ENCODE measurements around the gene TTC12. TPM values are rescaled to one million over a fixed set of nuclear protein-coding genes. Genes with fewer than 3 reads are reported as not detected.

Gene TTC12
- total and polyA plus RNA-seq, 9 donors, result 8.1 to 32.5 (median 25.8) TPM

DNA sequence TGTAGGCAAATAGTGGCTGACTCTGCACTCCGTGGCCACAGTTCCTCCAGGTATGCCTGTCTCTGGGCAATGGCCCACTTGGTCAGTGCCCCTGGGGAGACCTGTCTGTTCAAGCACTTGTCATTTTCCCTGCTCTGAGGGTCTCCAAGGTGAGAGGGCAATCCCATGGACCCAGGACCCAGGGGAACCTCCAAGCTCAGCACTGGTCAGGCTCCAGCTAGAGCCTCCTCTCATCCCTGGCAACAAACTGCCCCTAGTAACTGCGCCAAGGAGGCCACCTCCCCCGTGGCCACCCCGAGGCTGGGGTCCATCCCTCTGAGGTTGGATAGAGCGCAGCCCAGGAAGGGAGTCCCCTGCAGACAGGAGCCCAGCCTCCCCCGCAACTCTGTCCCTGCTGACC is 72.5 kb downstream of the TTC12 start:
- 71 to 78% (median 78%) methylated on average over 6 of the region's 6 CpGs for WGBS, 3 donors
- no peaks in the 10 kb centered on the region for H3K36me3 ChIP-seq
- H3K4me1 ChIP-seq (ENCODE audit: insufficient read depth), result peaks cover 3% of the 10 kb centered on the region
- intact Hi-C loops (cut with DNase I), result no loop called here
- H3K9me3 ChIP-seq, result no peaks in the 10 kb centered on the region
- no peaks in the 10 kb centered on the region for H3K27me3 ChIP-seq
- DNase-seq, result no peak
- H3K4me3 ChIP-seq, result no peak overlapping the region
- TF ChIP-seq, protein P1, sequence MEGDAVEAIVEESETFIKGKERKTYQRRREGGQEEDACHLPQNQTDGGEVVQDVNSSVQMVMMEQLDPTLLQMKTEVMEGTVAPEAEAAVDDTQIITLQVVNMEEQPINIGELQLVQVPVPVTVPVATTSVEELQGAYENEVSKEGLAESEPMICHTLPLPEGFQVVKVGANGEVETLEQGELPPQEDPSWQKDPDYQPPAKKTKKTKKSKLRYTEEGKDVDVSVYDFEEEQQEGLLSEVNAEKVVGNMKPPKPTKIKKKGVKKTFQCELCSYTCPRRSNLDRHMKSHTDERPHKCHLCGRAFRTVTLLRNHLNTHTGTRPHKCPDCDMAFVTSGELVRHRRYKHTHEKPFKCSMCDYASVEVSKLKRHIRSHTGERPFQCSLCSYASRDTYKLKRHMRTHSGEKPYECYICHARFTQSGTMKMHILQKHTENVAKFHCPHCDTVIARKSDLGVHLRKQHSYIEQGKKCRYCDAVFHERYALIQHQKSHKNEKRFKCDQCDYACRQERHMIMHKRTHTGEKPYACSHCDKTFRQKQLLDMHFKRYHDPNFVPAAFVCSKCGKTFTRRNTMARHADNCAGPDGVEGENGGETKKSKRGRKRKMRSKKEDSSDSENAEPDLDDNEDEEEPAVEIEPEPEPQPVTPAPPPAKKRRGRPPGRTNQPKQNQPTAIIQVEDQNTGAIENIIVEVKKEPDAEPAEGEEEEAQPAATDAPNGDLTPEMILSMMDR (IDR thresholded peaks at IDR 0.05), result no peak
- TF ChIP-seq POLR2A (IDR thresholded peaks at IDR 0.05) (no peak), EP300 (IDR thresholded peaks at IDR 0.05) (no peak)
- no peak overlapping the region for H3K27ac ChIP-seq

DNA sequence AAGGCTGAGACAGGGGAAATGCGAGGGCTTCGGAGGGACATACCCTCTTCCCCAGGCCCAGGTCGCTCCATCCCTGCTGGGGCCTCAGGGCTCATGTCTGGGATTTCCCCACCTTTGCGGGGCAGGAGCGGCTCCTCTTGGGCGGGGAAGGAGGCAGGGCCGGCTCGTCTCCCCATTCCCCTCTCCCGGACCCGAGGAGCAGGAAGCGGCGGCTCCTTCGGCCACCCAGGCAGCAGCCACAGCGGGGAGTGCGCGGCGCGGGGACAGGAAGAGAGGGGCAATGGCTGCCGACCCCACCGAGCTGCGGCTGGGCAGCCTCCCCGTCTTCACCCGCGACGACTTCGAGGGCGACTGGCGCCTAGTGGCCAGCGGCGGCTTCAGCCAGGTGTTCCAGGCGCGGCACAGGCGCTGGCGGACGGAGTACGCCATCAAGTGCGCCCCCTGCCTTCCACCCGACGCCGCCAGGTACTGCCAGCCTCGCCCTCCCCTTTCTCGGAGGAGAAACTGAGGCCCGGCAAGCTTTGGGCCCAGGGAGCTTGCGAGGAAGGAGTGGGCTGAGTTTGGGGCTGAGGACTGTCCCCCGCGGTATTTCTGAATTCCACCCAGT is 73.3 kb downstream of the TTC12 start, which contains the start of gene ANKK1:
TSS of gene ANKK1 (plus strand) at position 175 of the 607 bp plus-strand sequence. CDS start at position 281, 106 bp downstream.
- no peaks in the 10 kb centered on the region for H3K27me3 ChIP-seq
- no peak for DNase-seq
- no peaks in the 10 kb centered on the region for H3K9me3 ChIP-seq
- WGBS, 3 donors, result 7 to 9% (median 8%) methylated on average over 44 to 46 of the region's 46 CpGs
- intact Hi-C loops (cut with DNase I), result no loop called here
- H3K27ac ChIP-seq, result no peak within 1 kb of the TSS
- H3K4me3 ChIP-seq, result no peak within 1 kb of the TSS
- TF ChIP-seq EP300 (IDR thresholded peaks at IDR 0.05), result no peak
- TF ChIP-seq, protein P1 (IDR thresholded peaks at IDR 0.05), result no peak
- TF ChIP-seq POLR2A (IDR thresholded peaks at IDR 0.05), result no peak
- H3K36me3 ChIP-seq, result no peaks in the 10 kb centered on the region
- peaks cover 3% of the 10 kb centered on the region for H3K4me1 ChIP-seq (ENCODE audit: insufficient read depth)

DNA sequence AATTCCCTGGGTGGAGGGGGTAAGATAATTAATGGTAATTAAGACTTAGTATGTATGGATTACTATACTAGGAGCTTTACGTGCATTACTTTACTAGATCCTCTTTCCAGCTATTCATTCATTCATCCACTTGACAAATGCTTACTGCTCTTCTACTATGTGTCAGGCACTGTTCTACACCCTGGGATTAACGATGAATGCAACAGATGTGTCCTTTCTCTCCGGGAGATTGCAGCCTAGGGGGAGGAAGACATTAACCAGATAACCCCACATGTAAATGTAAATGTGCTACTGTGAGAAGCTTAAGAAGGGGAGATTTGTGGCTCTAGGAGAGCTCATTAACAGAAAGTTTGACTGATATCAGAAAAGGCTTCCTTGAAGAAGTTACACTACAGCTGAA is 74.9 kb downstream of the TTC12 start:
- H3K27ac ChIP-seq, result no peak overlapping the region
- intact Hi-C loops (cut with DNase I), result no loop called here
- TF ChIP-seq POLR2A (IDR thresholded peaks at IDR 0.05), result no peak
- no peak overlapping the region for H3K4me3 ChIP-seq
- WGBS, 3 donors, result 29 to 32% (median 32%) methylated on average over 3 of the region's 3 CpGs
- no peaks in the 10 kb centered on the region for H3K9me3 ChIP-seq
- no peaks in the 10 kb centered on the region for H3K27me3 ChIP-seq
- no peaks in the 10 kb centered on the region for H3K36me3 ChIP-seq
- peaks cover 3% of the 10 kb centered on the region for H3K4me1 ChIP-seq (ENCODE audit: insufficient read depth)
- DNase-seq, result no peak

DNA sequence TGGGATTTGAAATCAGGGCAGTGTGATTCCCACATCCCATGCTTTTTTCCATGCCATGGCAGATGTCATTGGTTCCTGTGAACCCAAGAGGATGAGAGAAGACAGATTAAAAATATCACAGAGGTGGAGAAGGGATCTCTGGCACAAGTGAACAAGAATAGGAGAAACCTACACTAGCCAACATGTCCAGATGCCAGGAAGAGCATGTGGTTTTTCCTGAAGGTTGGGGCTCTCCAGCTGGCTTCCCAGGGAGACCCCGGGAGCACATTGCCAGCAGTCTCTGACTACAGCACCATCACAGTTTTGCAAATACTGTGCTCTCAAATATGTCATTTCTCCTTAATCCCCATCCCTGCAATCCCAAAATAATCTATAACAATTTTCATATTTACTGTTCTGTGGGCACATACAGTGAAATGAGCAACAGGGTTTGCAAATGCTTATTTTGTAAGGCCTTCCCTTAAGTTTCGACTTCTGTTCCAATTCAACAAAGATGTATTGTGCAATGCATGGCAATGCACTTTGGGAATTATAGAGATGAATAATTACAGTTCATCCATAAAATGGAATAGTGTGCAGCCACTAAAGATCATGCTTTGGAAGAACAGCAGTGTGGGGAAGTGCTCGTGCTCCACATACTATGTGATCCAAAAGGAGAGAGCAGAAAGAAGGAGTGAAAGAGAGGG is 78.0 kb downstream of the TTC12 start:
- no peak overlapping the region for H3K27ac ChIP-seq
- no peak for DNase-seq
- H3K4me3 ChIP-seq, result no peak overlapping the region
- intact Hi-C loops (cut with DNase I), result no loop called here
- peaks cover 3% of the 10 kb centered on the region for H3K4me1 ChIP-seq (ENCODE audit: insufficient read depth)
- TF ChIP-seq POLR2A (IDR thresholded peaks at IDR 0.05) (no peak), EP300 (IDR thresholded peaks at IDR 0.05) (no peak)
- TF ChIP-seq, protein P1 (IDR thresholded peaks at IDR 0.05), result no peak
- WGBS, 3 donors, result 75 to 82% (median 82%) methylated on average over 3 of the region's 3 CpGs
- H3K36me3 ChIP-seq, result no peaks in the 10 kb centered on the region
- no peaks in the 10 kb centered on the region for H3K27me3 ChIP-seq
- no peaks in the 10 kb centered on the region for H3K9me3 ChIP-seq

DNA sequence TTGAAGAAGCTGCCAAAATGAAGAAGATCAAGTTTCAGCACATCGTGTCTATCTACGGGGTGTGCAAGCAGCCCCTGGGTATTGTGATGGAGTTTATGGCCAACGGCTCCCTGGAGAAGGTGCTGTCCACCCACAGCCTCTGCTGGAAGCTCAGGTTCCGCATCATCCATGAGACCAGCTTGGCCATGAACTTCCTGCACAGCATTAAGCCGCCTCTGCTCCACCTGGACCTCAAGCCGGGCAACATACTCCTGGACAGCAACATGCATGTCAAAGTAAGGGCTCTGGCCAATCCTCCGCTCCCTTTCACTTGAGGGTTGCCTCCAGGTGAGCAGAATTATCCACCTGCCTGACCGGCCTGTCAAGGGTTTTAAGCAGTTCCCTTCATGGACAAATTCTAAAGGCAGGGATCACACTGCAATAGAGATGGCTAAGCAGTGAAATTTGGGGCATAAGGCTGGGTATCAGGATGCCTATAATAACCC is 79.2 kb downstream of the TTC12 start:
- Histone ChIP-seq H3K36me3 (no peaks in the 10 kb centered on the region), H3K9me3 (no peaks in the 10 kb centered on the region), H3K27ac (no peak overlapping the region), H3K27me3 (no peaks in the 10 kb centered on the region), H3K4me3 (no peak overlapping the region), H3K4me1 (ENCODE audit: insufficient read depth) (no peaks in the 10 kb centered on the region)
- WGBS, 3 donors, result 63 to 80% (median 63%) methylated on average over 8 of the region's 8 CpGs
- no peak for DNase-seq
- TF ChIP-seq, protein P1 (IDR thresholded peaks at IDR 0.05), result no peak
- TF ChIP-seq EP300 (IDR thresholded peaks at IDR 0.05), result no peak
- TF ChIP-seq POLR2A (IDR thresholded peaks at IDR 0.05), result no peak
- intact Hi-C loops (cut with DNase I), result no loop called here
